SKM-1 treated with dmso at 0.1 percent for 144 hours (cell line): ENCODE measurements around the gene L3MBTL4.

Experiments
- DNase-seq: peaks from one replicate; lab custom pipeline; 2025; ENCODE audit not compliant: unreplicated experiment; lab: John Stamatoyannopoulos, UW

Gene L3MBTL4

GRCh38 chr18:6255886-6256285 is 158.8 kb downstream of the L3MBTL4 start:
- no peak for DNase-seq

- no peak for DNase-seq
These were observed 159.5 kb downstream of the L3MBTL4 start for GRCh38 chr18:6255116-6255705.

DNA sequence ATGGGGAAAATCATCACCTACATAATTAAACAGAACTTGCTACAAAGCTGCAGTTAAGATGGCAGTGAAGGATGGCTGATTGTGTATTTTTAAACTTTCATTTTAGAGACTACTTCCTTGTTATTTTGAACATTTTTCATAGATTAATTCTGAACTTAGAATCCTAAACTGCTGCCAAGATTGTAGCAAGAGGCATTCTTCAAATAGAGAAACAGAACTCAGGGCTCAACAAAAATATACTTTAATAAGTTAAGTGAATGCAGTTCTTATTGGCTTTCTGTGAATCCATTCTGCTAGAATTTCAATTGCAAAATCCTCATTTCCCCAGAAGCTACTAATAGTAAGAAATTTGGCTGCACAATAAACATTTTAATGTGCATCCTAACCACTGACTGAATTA is 160.3 kb downstream of the L3MBTL4 start:
- DNase-seq, result no peak

DNA sequence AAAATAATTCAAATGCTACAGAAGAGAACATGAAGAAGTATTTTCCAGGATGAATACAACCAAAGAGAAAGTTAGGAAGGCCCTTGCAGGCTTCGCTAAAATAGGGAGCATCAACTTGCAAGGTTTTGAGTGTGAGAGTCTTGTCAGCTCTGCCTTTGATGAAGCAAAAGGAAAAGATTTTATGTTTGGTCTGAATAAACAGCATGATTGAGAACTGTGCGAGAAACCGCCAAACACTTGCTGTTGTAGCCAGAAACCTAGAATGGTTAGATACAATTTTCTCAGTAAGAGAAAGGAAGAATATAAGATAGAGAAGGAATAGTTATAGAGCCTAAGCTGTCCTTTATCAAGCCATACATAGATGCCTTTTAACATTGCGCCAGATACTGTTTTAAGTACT is 163.6 kb downstream of the L3MBTL4 start:
- no peak for DNase-seq

DNA sequence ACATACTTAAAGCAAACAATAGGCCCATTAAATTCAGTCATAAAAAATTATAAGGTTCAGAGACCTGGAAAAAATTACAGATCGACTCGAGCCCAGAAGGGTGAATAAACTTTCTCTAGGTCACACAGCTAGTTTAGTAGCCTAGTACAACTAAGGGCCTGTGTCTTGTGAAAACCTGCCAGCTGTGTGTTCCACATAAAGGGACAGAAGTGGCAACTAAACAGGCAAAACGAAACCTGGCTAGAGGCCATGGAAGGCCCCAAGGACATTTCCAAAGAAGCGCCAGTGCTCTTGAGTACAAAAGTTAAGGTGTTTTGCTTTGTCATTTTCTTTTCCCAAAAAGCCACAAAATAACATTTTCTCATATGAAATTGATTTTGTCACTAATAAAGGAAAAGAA is 164.9 kb downstream of the L3MBTL4 start:
- DNase-seq, result no peak

DNA sequence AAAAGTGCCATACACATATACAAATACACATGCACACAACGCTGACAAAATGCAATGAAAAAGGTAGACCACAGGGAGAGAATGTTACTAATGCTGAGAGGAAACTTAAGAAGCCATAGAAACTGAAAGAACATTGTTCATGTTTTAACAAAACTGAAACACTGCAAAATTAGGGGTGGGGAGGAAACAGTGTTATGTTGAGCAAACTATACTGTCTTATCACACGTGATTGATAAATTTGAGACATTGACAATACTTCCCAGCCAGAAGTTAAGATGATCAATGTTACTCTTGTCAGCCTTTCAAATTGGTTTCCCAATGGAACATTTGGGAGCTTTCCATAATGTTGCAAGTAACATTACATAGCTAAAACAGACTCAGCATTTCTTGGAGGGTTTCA is 165.5 kb downstream of the L3MBTL4 start:
- no peak for DNase-seq

DNA sequence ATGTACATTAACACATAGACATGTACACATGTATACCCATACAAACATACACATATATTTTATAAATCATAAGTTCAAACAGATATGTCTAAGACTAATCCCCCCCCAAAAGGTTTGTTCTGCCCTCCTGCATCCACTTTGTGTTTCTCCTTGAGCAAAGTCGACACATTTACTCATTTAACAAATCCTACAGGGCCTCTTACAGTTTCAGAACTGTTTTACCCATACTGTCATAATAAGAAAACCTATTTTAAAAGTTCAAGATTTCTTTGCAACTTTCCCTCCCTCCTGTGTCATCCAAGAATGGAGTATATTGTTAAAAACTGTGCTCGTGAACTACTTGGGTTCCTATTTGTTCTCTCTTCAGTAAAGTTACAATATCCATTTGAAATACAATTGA is 166.7 kb downstream of the L3MBTL4 start:
- no peak for DNase-seq

- no peak for DNase-seq
These were observed 172.7 kb downstream of the L3MBTL4 start for GRCh38 chr18:6242004-6242403.

DNA sequence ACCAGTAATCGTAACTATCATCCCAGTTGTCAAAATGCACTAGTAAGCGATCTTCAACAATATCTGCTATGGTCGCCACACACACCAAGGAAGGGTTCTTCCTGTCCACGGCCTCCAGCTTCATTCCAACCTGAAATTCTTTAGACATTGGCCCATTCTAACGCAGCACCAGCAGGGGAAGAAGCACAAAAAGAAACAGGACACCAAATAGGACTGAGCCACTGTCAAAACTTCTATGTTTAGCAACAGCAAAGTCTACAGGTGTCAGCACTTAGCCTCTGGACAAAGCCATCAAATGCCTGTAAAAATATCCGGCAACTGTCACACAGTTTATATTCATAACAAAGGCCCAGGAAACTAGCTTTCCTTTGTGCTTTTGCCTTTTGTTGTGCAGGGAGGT is 175.0 kb downstream of the L3MBTL4 start:
- no peak for DNase-seq

DNA sequence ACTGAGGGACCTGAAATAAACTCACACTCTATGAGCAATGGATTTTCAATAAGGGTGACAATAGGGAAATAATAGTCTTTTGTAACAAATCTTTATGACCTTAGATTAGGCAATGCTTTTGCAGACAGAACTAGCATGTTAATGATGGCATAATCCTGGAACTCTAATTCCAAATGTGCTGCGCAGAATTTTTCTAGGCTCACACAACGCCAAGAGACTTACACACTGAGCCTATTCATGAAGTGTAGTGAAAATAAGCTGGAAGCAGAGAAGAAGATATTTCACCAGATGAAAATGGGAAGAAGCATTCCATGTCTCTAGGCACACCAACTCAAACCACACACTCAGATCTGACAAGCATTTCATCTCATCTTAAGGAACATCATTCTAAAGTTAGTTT is 178.5 kb downstream of the L3MBTL4 start:
- no peak for DNase-seq

- DNase-seq, result no peak
These were observed 192.4 kb downstream of the L3MBTL4 start for GRCh38 chr18:6222271-6222670.

- DNase-seq, result no peak
These were observed 193.1 kb downstream of the L3MBTL4 start for GRCh38 chr18:6221602-6222014.

DNA sequence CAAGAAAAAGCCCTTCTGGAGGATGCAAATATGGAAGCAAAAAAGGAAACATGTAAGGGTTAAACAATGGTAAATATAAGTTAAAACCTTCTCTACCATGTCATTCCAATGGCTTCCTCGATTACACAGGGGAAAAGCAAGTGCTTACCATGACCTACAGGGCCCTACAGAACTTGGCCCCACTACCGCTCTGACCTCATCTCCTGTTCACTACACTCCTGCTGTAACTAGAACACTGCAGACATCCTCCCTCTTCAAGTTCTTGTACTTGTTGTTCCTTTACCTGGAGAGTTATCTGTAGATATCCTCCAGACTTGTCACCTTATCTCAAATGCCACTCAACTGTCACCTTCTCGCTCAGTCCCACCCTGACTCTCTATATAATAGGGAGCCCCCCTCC is 194.6 kb downstream of the L3MBTL4 start:
- no peak for DNase-seq

GRCh38 chr18:6219116-6219717 is 195.5 kb downstream of the L3MBTL4 start:
- peak; percentile 15 for DNase-seq

- no peak for DNase-seq
These were observed 198.8 kb downstream of the L3MBTL4 start for GRCh38 chr18:6215888-6216287.

DNA sequence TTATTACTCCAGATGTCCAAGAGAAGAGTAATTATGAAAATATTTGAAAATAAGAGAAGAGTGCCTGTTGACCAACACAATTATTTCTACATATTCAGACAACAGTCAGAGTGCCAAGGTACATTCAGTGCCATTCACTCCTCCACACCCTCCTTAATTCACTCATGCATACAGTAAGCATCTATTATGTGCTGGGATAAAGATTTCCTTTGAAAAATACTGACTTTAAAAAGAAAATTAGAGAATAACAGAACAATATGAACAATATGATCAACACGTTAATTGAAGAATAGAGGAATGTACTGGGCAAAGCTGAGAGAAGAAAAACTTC is 203.6 kb downstream of the L3MBTL4 start:
- no peak for DNase-seq

DNA sequence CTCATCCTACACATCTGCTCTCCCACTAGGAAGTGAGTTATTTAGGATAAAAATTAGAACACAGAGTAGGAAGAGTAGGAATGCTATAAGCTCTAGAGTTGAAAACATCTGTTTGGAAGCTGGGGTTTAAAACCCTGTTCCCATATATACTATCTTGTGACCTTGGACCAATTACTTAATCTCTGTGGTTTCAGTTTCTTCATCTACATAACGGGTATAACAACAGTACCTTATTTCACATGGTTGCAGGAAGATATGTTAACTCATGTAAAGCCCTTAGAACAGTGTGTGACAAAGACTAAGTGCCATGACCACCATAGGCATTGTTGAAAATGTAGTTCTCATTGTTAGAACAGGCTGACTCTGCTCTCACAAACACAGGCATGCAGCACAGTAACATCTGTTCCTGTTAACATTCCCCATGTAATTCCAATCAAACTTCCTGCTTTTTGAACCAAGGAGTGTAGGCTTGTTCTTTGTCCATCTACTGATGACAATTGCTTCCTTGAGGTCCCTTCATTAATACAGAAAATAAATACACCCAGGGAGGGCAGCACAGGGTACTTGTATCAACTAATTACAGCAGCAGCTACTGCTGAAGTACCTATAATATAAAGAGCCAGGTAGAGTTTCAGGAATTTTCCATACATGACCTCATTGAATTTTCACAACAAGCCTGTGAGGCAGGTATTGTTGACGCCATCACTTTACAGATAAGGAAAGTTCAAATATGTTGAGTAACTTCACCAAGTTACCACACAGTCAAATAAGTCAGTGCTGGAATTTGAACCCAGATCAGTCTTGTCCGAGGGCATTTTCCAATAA is 204.2 kb downstream of the L3MBTL4 start:
- DNase-seq, result no peak

- no peak for DNase-seq
These were observed 206.8 kb downstream of the L3MBTL4 start for GRCh38 chr18:6207941-6208340.

- no peak for DNase-seq
These were observed 207.6 kb downstream of the L3MBTL4 start for GRCh38 chr18:6207116-6207515.

DNA sequence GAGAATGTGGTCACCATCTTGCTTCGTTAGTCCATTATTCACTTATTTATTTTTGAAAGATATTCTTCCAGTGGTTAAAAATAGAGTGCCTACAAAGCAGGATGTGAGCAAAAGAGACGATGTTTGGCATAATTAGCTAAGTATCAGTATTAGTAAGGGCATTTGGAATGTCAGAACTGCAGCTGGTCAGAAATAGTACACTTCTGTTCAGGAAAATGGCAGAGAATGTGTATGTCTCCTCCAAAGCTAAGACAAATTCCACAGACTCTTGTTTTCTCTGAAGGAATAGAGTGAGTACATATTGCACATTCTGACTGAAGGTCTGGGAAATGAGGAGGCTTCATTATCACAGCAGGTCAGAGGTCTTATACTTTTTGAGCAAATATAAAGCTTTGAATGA is 209.0 kb downstream of the L3MBTL4 start:
- no peak for DNase-seq

DNA sequence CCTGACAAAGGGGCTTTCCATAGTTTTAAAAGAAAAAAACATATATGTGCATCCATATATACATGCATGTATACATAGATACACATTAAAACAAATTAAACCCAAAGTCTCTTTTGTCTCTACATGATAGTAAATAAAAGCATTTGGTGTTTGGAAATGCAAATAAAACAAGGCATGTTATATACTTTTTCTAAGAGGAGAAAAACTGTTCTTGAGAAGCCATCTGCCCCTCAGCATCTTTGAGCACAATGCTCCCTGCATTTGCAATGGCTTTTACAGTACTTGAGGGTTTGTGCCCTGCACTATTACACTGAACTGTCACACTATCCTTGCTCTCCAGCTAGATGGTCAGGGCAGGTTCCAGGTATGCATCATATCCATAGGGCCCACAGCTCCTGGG is 210.2 kb downstream of the L3MBTL4 start:
- no peak for DNase-seq

DNA sequence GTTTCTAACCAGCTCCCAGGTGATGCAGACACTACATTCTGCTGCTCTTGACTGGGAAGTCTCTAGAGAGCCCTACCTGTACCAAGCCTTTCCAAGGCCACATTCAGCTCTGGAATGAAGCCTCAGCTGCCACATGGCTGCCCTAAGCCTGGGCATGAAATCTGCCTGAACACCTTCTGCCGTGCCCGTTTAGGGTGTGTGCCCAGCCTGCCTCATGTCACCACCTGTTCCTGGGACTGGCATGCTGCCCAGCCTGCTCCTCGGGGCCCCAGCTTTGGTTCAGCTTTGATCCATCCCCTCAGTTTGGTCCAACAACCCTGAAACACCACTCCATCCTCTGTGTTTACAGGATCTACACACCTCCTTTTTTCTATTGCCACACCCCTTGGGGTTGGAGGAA is 210.9 kb downstream of the L3MBTL4 start:
- DNase-seq, result no peak

DNA sequence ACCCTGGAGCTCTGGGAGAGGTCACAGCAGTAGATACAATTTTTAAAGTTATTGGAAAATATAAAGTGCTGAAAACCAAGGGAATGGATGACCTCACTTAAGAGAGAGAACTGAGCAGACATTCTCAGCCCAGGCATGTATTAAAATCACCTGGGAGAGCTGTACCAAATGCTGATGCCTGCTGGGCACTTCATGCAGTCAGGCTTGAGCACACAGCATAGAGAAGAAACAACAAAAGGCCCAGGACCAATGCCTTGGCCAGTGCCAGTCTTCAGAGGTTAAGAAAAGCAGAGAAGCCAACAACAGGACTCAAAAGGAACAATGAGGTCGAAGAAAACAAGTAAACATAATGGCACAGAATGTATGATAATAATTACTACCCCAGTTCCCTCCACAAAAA is 211.8 kb downstream of the L3MBTL4 start:
- no peak for DNase-seq
